ENCODE measurements around the gene CEP350.

DNA sequence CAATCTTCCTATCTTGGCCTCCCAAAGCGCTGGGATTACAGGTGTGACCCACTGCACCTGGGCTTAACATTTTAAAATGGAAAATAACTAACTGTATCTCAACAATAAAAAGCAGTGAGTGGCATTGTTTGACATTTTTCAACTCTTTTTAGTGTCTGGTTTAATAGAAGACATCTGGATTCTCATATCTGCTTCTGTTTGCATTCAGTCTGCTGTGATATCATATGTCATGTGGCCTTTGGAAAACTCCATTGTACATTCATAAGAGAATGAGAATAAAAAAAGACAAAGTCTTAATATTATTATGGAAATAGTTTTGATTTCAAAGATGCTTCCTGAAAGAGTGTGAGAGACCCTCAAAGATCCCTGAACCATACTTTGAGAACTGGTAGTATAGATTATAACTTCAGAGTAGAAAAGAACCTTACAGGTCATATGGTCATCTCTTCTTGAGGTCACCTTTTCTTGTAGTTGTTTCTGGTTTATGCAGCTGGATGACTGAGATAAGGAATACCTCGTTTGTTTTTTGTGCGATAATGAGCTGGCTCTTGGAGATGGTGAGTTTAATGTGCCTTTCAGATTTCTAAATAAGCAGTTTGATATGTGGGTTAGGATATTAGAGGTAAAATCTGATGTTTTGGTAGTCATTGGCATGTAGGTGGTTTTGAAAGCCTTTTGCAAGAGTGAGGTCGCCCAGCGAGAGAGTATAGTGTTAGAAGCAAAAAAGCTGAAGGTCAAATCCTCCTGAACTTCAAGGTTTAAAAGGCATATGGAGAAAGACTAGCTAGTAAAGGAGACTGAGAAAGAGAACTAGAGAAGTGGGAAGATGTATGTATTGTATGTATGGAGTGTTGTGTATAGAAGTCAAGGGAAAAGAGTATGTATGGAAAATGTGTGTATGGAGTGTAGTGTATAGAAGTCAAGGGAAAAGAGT is 17.2 kb downstream of the CEP350 start:
- TF ChIP-seq, protein P1, sequence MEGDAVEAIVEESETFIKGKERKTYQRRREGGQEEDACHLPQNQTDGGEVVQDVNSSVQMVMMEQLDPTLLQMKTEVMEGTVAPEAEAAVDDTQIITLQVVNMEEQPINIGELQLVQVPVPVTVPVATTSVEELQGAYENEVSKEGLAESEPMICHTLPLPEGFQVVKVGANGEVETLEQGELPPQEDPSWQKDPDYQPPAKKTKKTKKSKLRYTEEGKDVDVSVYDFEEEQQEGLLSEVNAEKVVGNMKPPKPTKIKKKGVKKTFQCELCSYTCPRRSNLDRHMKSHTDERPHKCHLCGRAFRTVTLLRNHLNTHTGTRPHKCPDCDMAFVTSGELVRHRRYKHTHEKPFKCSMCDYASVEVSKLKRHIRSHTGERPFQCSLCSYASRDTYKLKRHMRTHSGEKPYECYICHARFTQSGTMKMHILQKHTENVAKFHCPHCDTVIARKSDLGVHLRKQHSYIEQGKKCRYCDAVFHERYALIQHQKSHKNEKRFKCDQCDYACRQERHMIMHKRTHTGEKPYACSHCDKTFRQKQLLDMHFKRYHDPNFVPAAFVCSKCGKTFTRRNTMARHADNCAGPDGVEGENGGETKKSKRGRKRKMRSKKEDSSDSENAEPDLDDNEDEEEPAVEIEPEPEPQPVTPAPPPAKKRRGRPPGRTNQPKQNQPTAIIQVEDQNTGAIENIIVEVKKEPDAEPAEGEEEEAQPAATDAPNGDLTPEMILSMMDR (IDR thresholded peaks at IDR 0.05 in 2 of 3, conservative IDR thresholded peaks at IDR 0.05 in 1 of 3; ENCODE audit: borderline replicate concordance in 1 of 3, insufficient read depth in 1 of 3, low read depth in 2 of 3, low read length in 2 of 3), result no peak
- TF ChIP-seq ZNF274 (IDR thresholded peaks at IDR 0.05; ENCODE audit: low read depth, low read length), result no peak

Measured in HCT116 (cell line).